ENCODE data around the gene PDCD2L. TPM values are rescaled to one million over a fixed set of nuclear protein-coding genes. Genes with fewer than 3 reads are reported as not detected.

PDCD2L gene
- total RNA-seq, 6 donors from 2014 or later = 3.2 to 35.6 (median 9.5) TPM

- no peak for ATAC-seq (ENCODE audit: low FRiP score in 2 of 2)
- no peak for DNase-seq
- no peaks in the 10 kb centered on the region for H3K27me3 ChIP-seq
- no peaks in the 10 kb centered on the region for H3K9me3 ChIP-seq
- peaks cover 0 to 11% (median 6%) of the 10 kb centered on the region in 4 donors for H3K36me3 ChIP-seq
- no peak overlapping the region for H3K27ac ChIP-seq
- 78 to 82% methylated on average over 4 of the region's 4 CpGs for WGBS, 2 donors
- peaks cover 17 to 48% (median 28%) of the 10 kb centered on the region in 4 donors for H3K4me1 ChIP-seq
- H3K4me3 ChIP-seq = no peak overlapping the region
- TF ChIP-seq POLR2AphosphoS5 (IDR thresholded peaks at IDR 0.05) (no peak), CTCF (IDR thresholded peaks at IDR 0.05) (no peak), EP300 (IDR thresholded peaks at IDR 0.05) (no peak)
Measured at GRCh38 chr19:34363094-34363493, 41.1 kb upstream of the PDCD2L start.

- no peaks in the 10 kb centered on the region for H3K9me3 ChIP-seq
- WGBS, 2 donors = 79 to 100% methylated on average over 5 of the region's 5 CpGs
- DNase-seq = no peak
- TF ChIP-seq EP300 (IDR thresholded peaks at IDR 0.05) = no peak
- TF ChIP-seq CTCF (IDR thresholded peaks at IDR 0.05) = no peak
- no peak for TF ChIP-seq POLR2A (IDR thresholded peaks at IDR 0.05)
- no peak for TF ChIP-seq POLR2AphosphoS5 (IDR thresholded peaks at IDR 0.05)
- H3K27me3 ChIP-seq = no peaks in the 10 kb centered on the region
- H3K36me3 ChIP-seq = peaks cover 0 to 19% (median 11%) of the 10 kb centered on the region in 4 donors
- peaks cover 15 to 42% (median 22%) of the 10 kb centered on the region in 4 donors for H3K4me1 ChIP-seq
- no peak overlapping the region for H3K27ac ChIP-seq
- no peak for ATAC-seq (ENCODE audit: low FRiP score in 2 of 2)
- no peak overlapping the region for H3K4me3 ChIP-seq
Measured at GRCh38 chr19:34363930-34364329, 40.3 kb upstream of the PDCD2L start.

- DNase-seq = no peak
- peaks cover 14 to 39% (median 22%) of the 10 kb centered on the region in 4 donors for H3K4me1 ChIP-seq
- TF ChIP-seq CTCF (IDR thresholded peaks at IDR 0.05) = no peak
- WGBS, 2 donors = 62 to 74% methylated on average over 11 of the region's 11 CpGs
- ATAC-seq (ENCODE audit: low FRiP score in 2 of 2) = no peak
- no peaks in the 10 kb centered on the region for H3K9me3 ChIP-seq
- H3K27me3 ChIP-seq = no peaks in the 10 kb centered on the region
- peak overlapping the region in 3 of 4 donors; percentile 72 to 99 (median 98) for H3K4me3 ChIP-seq
- H3K36me3 ChIP-seq = peaks cover 0 to 24% (median 16%) of the 10 kb centered on the region in 4 donors
- H3K27ac ChIP-seq = peak overlapping the region in 2 of 4 donors; percentile 80 to 88
Measured at GRCh38 chr19:34364462-34364829, 39.8 kb upstream of the PDCD2L start.

GRCh38 chr19:34364830-34365462 lies 39.3 kb upstream of the PDCD2L start, which contains the start of gene GPI:
Gene GPI, plus strand, starts transcription at chr19:34365196. Its CDS starts 71 bp downstream, at chr19:34365267.
- Histone ChIP-seq H3K4me1 (peaks cover 13 to 34% (median 18%) of the 10 kb centered on the region in 4 donors), H3K27ac (peak within 1 kb of the TSS; percentile 69 to 88 (median 76)), H3K9me3 (no peaks in the 10 kb centered on the region), H3K36me3 (peaks cover 0 to 29% (median 21%) of the 10 kb centered on the region in 4 donors), H3K27me3 (no peaks in the 10 kb centered on the region), H3K4me3 (peak within 1 kb of the TSS; percentile 52 to 99 (median 85))
- WGBS, 2 donors = 0 to 6% methylated on average over 11 to 44 of the region's 67 CpGs
- peak; percentile 74 to 94 for DNase-seq
- TF ChIP-seq POLR2A (IDR thresholded peaks at IDR 0.05) (peak in 1 of 4 donors; percentile 58), CTCF (IDR thresholded peaks at IDR 0.05) (no peak), EP300 (IDR thresholded peaks at IDR 0.05) (no peak), POLR2AphosphoS5 (IDR thresholded peaks at IDR 0.05) (peak; percentile 43)
- peak; percentile 70 to 94 for ATAC-seq (ENCODE audit: low FRiP score in 2 of 2)

Data from upper lobe of left lung (tissue), 6 donors.